ENCODE data around the gene PCDHB1. TPM values are rescaled to one million over a fixed set of nuclear protein-coding genes. Genes with fewer than 3 reads are reported as not detected.

PCDHB1 gene
- total and polyA plus RNA-seq, 9 of the 15 experiments (the other 6 are each of a cell fraction or from before 2014, with no cell fraction given): not detected

GRCh38 chr5:141040771-141041426, 10.3 kb upstream of the PCDHB1 start (continued):
- TF ChIP-seq, protein P1, sequence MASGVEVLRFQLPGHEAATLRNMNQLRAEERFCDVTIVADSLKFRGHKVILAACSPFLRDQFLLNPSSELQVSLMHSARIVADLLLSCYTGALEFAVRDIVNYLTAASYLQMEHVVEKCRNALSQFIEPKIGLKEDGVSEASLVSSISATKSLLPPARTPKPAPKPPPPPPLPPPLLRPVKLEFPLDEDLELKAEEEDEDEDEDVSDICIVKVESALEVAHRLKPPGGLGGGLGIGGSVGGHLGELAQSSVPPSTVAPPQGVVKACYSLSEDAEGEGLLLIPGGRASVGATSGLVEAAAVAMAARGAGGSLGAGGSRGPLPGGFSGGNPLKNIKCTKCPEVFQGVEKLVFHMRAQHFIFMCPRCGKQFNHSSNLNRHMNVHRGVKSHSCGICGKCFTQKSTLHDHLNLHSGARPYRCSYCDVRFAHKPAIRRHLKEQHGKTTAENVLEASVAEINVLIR (CRISPR knock-in tag; IDR thresholded peaks at IDR 0.05): 0 out of 2 replicates have a peak, but pooled peaks have one; percentile 9
- TF ChIP-seq REST (IDR thresholded peaks at IDR 0.05; ENCODE audit: borderline replicate concordance) (peak; percentile 99), REST (CRISPR knock-in tag; IDR thresholded peaks at IDR 0.05; ENCODE audit: low read depth) (peak; percentile 93), CCNT2 (IDR thresholded peaks at IDR 0.05; ENCODE audit: borderline replicate concordance, extremely low read depth, insufficient read length, low read depth, low read length) (no peak), SMAD3 (CRISPR knock-in tag; conservative IDR thresholded peaks at IDR 0.05) (no peak), DIDO1 (tag; IDR thresholded peaks at IDR 0.05; ENCODE audit: low read depth) (no peak), NR2F6 (CRISPR knock-in tag; IDR thresholded peaks at IDR 0.05) (no peak), KLF1 (tag; IDR thresholded peaks at IDR 0.05) (no peak), BRD9 (IDR thresholded peaks at IDR 0.05; ENCODE audit: low read depth, partially characterized antibody) (no peak), PHF20 (IDR thresholded peaks at IDR 0.05; ENCODE audit: partially characterized antibody) (no peak), POLR2H (tag; IDR thresholded peaks at IDR 0.05; ENCODE audit: low read depth) (no peak), RFX7 (CRISPR knock-in tag; IDR thresholded peaks at IDR 0.05) (no peak), NR3C1 (CRISPR knock-in tag; IDR thresholded peaks at IDR 0.05) (no peak), RB1 (IDR thresholded peaks at IDR 0.05; ENCODE audit: low read depth) (no peak), U2AF2 (optimal IDR thresholded peaks at IDR 0.05; ENCODE audit: low read depth, low read length) (no peak), SMC3 (conservative IDR thresholded peaks at IDR 0.05; ENCODE audit: insufficient read depth, low read depth, low read length) (peak; percentile 50; the same call in 1 of the 2 replicates), CBFA2T2 (conservative IDR thresholded peaks at IDR 0.05) (no peak)
- TF ChIP-seq, protein P2, sequence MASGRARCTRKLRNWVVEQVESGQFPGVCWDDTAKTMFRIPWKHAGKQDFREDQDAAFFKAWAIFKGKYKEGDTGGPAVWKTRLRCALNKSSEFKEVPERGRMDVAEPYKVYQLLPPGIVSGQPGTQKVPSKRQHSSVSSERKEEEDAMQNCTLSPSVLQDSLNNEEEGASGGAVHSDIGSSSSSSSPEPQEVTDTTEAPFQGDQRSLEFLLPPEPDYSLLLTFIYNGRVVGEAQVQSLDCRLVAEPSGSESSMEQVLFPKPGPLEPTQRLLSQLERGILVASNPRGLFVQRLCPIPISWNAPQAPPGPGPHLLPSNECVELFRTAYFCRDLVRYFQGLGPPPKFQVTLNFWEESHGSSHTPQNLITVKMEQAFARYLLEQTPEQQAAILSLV (tag; IDR thresholded peaks at IDR 0.05): no peak
- TF ChIP-seq, protein P3, sequence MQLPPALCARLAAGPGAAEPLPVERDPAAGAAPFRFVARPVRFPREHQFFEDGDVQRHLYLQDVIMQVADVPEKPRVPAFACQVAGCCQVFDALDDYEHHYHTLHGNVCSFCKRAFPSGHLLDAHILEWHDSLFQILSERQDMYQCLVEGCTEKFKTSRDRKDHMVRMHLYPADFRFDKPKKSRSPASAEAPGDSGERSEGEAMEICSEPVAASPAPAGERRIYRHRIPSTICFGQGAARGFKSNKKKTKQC (CRISPR knock-in tag; IDR thresholded peaks at IDR 0.05): 0 out of 2 replicates have a peak, but pooled peaks have one; percentile 61

All from K562 (cell line).